HepG2 (cell line): ENCODE measurements around the gene COMT. TPM values are rescaled to one million over a fixed set of nuclear protein-coding genes. Genes with fewer than 3 reads are reported as not detected.

Experiments
- ARNT2 ChIP-seq: sonication (generic); formaldehyde crosslinking; IDR thresholded peaks from 2 replicates; pipeline ENCODE4 v1.8.0; 2022; ENCODE audit warnings: mild to moderate bottlenecking, low read depth, missing genetic modification reagents, moderate library complexity
- BORCS8-MEF2B ChIP-seq: sonication (generic); formaldehyde crosslinking; IDR thresholded peaks from 2 replicates; pipeline ENCODE4 v1.8.0; 2022; ENCODE audit warnings: mild to moderate bottlenecking, missing genetic modification reagents
- FOXA1 ChIP-seq, 2 experiments: fragments of 450-650 bp in 1 of 2; sonication (generic) in 1 of 2; formaldehyde crosslinking in 1 of 2; IDR thresholded peaks; 2 replicates each; pipeline versions ENCODE4 v1.4.0 to v1.6.1; 2016 to 2020; ENCODE audit warnings: missing genetic modification reagents in 1 of 2
- IRF2 ChIP-seq: IDR thresholded peaks from 2 replicates; pipeline ENCODE4 v1.6.1; 2018; ENCODE audit warnings: missing genetic modification reagents, missing compliant biosample characterization
- MYC ChIP-seq: sonication (generic); formaldehyde crosslinking; IDR thresholded peaks from 2 replicates; pipeline ENCODE4 v1.9.0; 2021; ENCODE audit warnings: missing genetic modification reagents, borderline replicate concordance
- NFE2 ChIP-seq: sonication (generic); formaldehyde crosslinking; IDR thresholded peaks from 2 replicates; pipeline ENCODE4 v1.4.0; 2020; ENCODE audit warnings: missing genetic modification reagents
- TARDBP ChIP-seq: sonication (generic); formaldehyde crosslinking; IDR thresholded peaks from 2 replicates; pipeline ENCODE4 v1.8.0; 2022; ENCODE audit warnings: mild to moderate bottlenecking, missing genetic modification reagents
- TFDP1 ChIP-seq: IDR thresholded peaks from 2 replicates; pipeline ENCODE4 v1.6.1; 2016; ENCODE audit warnings: missing compliant biosample characterization, missing genetic modification reagents, borderline replicate concordance
- ZNF281 ChIP-seq: sonication (generic); formaldehyde crosslinking; IDR thresholded peaks from 2 replicates; pipeline ENCODE4 v1.4.0; 2020; ENCODE audit warnings: missing genetic modification reagents, borderline replicate concordance
- ZNF44 ChIP-seq: sonication (generic); formaldehyde crosslinking; IDR thresholded peaks from 2 replicates; pipeline ENCODE4 v1.5.1; 2020; ENCODE audit warnings: mild to moderate bottlenecking, missing genetic modification reagents
- ZNF563 ChIP-seq: sonication (generic); formaldehyde crosslinking; IDR thresholded peaks from 2 replicates; pipeline ENCODE4 v1.8.0; 2022; ENCODE audit warnings: mild to moderate bottlenecking, moderate library complexity, missing genetic modification reagents
- ZNF780A ChIP-seq: sonication (generic); formaldehyde crosslinking; IDR thresholded peaks from 2 replicates; pipeline ENCODE4 v1.8.0; 2022; ENCODE audit warnings: mild to moderate bottlenecking, missing genetic modification reagents, moderate library complexity
- ZNF784 ChIP-seq: sonication (generic); formaldehyde crosslinking; IDR thresholded peaks from 2 replicates; pipeline ENCODE4 v1.5.1; 2020; ENCODE audit warnings: missing genetic modification reagents, mild to moderate bottlenecking, borderline replicate concordance
- polyA plus RNA-seq, 8 experiments: library from polyadenylated mRNA; depleted of rRNA in 3 of 8; stranded (reverse) in 7 of 8; unstranded in 1 of 8; fragments of >200 nt; fragmentation: Illumina TruSeq in 4 of 8; extraction: Trizol in 4 of 8; gene quantifications; 2 replicates each; pipeline versions ENCODE4 v1.2.1 to v1.2.3, GENCODE V29; 2011 to 2016; ENCODE audit warnings: low read depth in 4 of 8, missing spikeins in 1 of 8, mixed read lengths in 1 of 8; ENCODE audit not compliant: insufficient read depth in 1 of 8
- total RNA-seq, 5 experiments: library from RNA; depleted of rRNA; stranded (reverse); fragments of >200 nt; fragmentation: Illumina TruSeq; extraction: Trizol; gene quantifications; 2 replicates each; pipeline ENCODE4 v1.2.3, GENCODE V29; 2016; ENCODE audit warnings: low read depth in 1 of 5
- TF ChIP-seq, protein P1 (sequence below): fragments of 450-650 bp; IDR thresholded peaks from 2 replicates; pipeline ENCODE4 v1.6.1; 2016
- TF ChIP-seq, protein P2 (sequence below): sonication (generic); formaldehyde crosslinking; IDR thresholded peaks from 2 replicates; pipeline ENCODE4 v1.4.0; 2020; ENCODE audit warnings: missing genetic modification reagents; ENCODE audit errors: not compliant biosample characterization
- TF ChIP-seq, protein P3 (sequence below): sonication (generic); formaldehyde crosslinking; IDR thresholded peaks from 2 replicates; pipeline ENCODE4 v1.5.0; 2020; ENCODE audit warnings: missing genetic modification reagents
- TF ChIP-seq, protein P4 (sequence below): sonication (generic); formaldehyde crosslinking; IDR thresholded peaks from 2 replicates; pipeline ENCODE4 v1.9.0; 2022; ENCODE audit warnings: low read depth, missing genetic modification reagents

COMT gene
- total and polyA plus RNA-seq, 2 of the 13 experiments (the other 11 are each of a cell fraction or from before 2014, with no cell fraction given) = 156 to 162 TPM

DNA sequence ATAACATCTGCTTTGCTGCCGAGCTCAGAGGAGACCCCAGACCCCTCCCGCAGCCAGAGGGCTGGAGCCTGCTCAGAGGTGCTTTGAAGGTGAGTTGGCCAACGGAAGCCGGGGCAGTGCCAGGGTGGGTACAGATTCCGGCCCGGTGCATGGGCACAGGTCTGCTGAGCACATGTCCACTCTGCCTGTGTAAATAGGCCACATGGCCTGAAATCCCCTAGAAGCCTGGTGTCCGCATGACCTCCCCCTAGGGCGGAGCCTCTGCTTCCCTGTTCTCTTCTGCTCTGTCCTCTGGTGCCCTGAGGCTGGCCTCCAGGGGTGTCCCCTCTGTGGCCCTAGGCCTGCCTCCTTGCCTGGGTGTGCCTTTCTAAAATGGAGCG lies 19.6 kb downstream of the COMT start (continued):
- TF ChIP-seq ARNT2 (CRISPR knock-in tag) = no peak
- TF ChIP-seq MYC (CRISPR knock-in tag) = peak; percentile 75; the same call in 1 of the 2 replicates
- TF ChIP-seq, protein P1, sequence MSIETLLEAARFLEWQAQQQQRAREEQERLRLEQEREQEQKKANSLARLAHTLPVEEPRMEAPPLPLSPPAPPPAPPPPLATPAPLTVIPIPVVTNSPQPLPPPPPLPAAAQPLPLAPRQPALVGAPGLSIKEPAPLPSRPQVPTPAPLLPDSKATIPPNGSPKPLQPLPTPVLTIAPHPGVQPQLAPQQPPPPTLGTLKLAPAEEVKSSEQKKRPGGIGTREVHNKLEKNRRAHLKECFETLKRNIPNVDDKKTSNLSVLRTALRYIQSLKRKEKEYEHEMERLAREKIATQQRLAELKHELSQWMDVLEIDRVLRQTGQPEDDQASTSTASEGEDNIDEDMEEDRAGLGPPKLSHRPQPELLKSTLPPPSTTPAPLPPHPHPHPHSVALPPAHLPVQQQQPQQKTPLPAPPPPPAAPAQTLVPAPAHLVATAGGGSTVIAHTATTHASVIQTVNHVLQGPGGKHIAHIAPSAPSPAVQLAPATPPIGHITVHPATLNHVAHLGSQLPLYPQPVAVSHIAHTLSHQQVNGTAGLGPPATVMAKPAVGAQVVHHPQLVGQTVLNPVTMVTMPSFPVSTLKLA = peak; percentile 83
- TF ChIP-seq ZNF44 = no peak
- TF ChIP-seq ZNF563 (CRISPR knock-in tag) = 0 out of 2 replicates have a peak, but pooled peaks have one; percentile 46
- no peak for TF ChIP-seq ZNF281 (CRISPR knock-in tag)
- TF ChIP-seq IRF2 (CRISPR knock-in tag) = no peak
- no peak for TF ChIP-seq FOXA1 (IDR thresholded peaks at IDR 0.05)
- peak; percentile 50 for TF ChIP-seq FOXA1 (CRISPR knock-in tag; IDR thresholded peaks at IDR 0.05)
- 0 out of 2 replicates have a peak, but pooled peaks have one; percentile 31 for TF ChIP-seq BORCS8-MEF2B (CRISPR knock-in tag)
- TF ChIP-seq, protein P2, sequence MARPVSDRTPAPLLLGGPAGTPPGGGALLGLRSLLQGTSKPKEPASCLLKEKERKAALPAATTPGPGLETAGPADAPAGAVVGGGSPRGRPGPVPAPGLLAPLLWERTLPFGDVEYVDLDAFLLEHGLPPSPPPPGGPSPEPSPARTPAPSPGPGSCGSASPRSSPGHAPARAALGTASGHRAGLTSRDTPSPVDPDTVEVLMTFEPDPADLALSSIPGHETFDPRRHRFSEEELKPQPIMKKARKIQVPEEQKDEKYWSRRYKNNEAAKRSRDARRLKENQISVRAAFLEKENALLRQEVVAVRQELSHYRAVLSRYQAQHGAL (CRISPR knock-in tag) = no peak
- TF ChIP-seq NFE2 = no peak
- TF ChIP-seq, protein P3, sequence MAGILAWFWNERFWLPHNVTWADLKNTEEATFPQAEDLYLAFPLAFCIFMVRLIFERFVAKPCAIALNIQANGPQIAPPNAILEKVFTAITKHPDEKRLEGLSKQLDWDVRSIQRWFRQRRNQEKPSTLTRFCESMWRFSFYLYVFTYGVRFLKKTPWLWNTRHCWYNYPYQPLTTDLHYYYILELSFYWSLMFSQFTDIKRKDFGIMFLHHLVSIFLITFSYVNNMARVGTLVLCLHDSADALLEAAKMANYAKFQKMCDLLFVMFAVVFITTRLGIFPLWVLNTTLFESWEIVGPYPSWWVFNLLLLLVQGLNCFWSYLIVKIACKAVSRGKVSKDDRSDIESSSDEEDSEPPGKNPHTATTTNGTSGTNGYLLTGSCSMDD (CRISPR knock-in tag) = no peak
- TF ChIP-seq, protein P4, sequence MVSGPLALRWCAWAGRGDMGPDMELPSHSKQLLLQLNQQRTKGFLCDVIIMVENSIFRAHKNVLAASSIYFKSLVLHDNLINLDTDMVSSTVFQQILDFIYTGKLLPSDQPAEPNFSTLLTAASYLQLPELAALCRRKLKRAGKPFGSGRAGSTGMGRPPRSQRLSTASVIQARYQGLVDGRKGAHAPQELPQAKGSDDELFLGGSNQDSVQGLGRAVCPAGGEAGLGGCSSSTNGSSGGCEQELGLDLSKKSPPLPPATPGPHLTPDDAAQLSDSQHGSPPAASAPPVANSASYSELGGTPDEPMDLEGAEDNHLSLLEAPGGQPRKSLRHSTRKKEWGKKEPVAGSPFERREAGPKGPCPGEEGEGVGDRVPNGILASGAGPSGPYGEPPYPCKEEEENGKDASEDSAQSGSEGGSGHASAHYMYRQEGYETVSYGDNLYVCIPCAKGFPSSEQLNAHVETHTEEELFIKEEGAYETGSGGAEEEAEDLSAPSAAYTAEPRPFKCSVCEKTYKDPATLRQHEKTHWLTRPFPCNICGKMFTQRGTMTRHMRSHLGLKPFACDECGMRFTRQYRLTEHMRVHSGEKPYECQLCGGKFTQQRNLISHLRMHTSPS = peak; percentile 85; the same call in 1 of the 2 replicates
- TF ChIP-seq TARDBP (CRISPR knock-in tag) = no peak
- no peak for TF ChIP-seq ZNF780A
- TF ChIP-seq ZNF784 (CRISPR knock-in tag) = no peak
- 0 out of 2 replicates have a peak, but pooled peaks have one; percentile 26 for TF ChIP-seq TFDP1
